Mammary epithelial cell (primary cell): ENCODE results near the gene PRKCG.

ENCODE experiments used
- CTCF ChIP-seq, 2 donors: IDR thresholded peaks in 1 of 2; conservative IDR thresholded peaks in 1 of 2; 2 replicates each; pipeline ENCODE4 v1.5.1; 2011 to 2012; ENCODE audit warnings: inconsistent platforms in 2 of 2, low read length in 2 of 2, mild to moderate bottlenecking in 2 of 2, control low read depth in 1 of 2, low read depth in 1 of 2; ENCODE audit not compliant: insufficient read depth in 1 of 2; ENCODE audit errors: extremely low read depth in 1 of 2
- EZH2 ChIP-seq: IDR thresholded peaks from 2 replicates; pipeline ENCODE4 v1.6.1; 2012; ENCODE audit warnings: low read length, inconsistent platforms, borderline replicate concordance

- no peak for TF ChIP-seq CTCF (conservative IDR thresholded peaks at IDR 0.05 in 1 of 2, IDR thresholded peaks at IDR 0.05 in 1 of 2; ENCODE audit: extremely low read depth in 1 of 2, insufficient read depth in 1 of 2, low read depth in 1 of 2, low read length in 2 of 2)
- TF ChIP-seq EZH2: no peak
Observed at GRCh38 chr19:53951436-53951835, 69.4 kb downstream of the PRKCG start.
